ENCODE measurements around the gene CNNM1. TPM values are rescaled to one million over a fixed set of nuclear protein-coding genes. Genes with fewer than 3 reads are reported as not detected.

Gene CNNM1
- total RNA-seq, 1 experiment from 2014 or later = not detected

GRCh38 chr10:99364125-99364524 is 35.0 kb downstream of the CNNM1 start:
- H3K9me3 ChIP-seq (ENCODE audit: insufficient read depth, low read depth) = no peaks in the 10 kb centered on the region
- DNase-seq = no peak
- no peak overlapping the region for H3K27ac ChIP-seq
- no peak overlapping the region for H3K4me3 ChIP-seq
- TF ChIP-seq CTCF (conservative IDR thresholded peaks at IDR 0.05) = no peak
- TF ChIP-seq EZH2 (IDR thresholded peaks at IDR 0.05; ENCODE audit: low read depth) = no peak
- H2AFZ ChIP-seq = no peak overlapping the region
- H3K36me3 ChIP-seq (ENCODE audit: low read depth) = no peaks in the 10 kb centered on the region
- no peaks in the 10 kb centered on the region for H3F3A ChIP-seq (ENCODE audit: insufficient read depth, low read depth)
- H3K79me2 ChIP-seq (ENCODE audit: low read depth) = no peaks in the 10 kb centered on the region
- POLR2A ChIA-PET (ENCODE audit: unreplicated experiment) = no interaction called here
- intact Hi-C loops (cut with micrococcal nuclease; ENCODE audit: unreplicated experiment) = no loop called here
- no peaks in the 10 kb centered on the region for H3K4me1 ChIP-seq (replicated peaks; ENCODE audit: insufficient read depth)
- CTCF ChIA-PET = no interaction called here
- BruUV-seq (replicated peaks) = no TSS peak
- H3K27me3 ChIP-seq (ENCODE audit: insufficient read depth, low read depth) = no peaks in the 10 kb centered on the region; the same call in 1 of the 2 replicates
- no peaks in the 10 kb centered on the region for H4K20me1 ChIP-seq (ENCODE audit: insufficient read depth)
- H3K9me2 ChIP-seq (ENCODE audit: insufficient read depth) = no peaks in the 10 kb centered on the region
- H3K4me2 ChIP-seq = no peak overlapping the region

GRCh38 chr10:99365311-99365710 is 36.2 kb downstream of the CNNM1 start:
- intact Hi-C loops (cut with micrococcal nuclease; ENCODE audit: unreplicated experiment) = no loop called here
- CTCF ChIA-PET = no interaction called here
- POLR2A ChIA-PET (ENCODE audit: unreplicated experiment) = no interaction called here
- H3K4me2 ChIP-seq = no peak overlapping the region
- no peak overlapping the region for H3K4me3 ChIP-seq
- no peaks in the 10 kb centered on the region for H3K9me3 ChIP-seq (ENCODE audit: insufficient read depth, low read depth)
- no peaks in the 10 kb centered on the region; the same call in 1 of the 2 replicates for H3K27me3 ChIP-seq (ENCODE audit: insufficient read depth, low read depth)
- no peak overlapping the region for H2AFZ ChIP-seq
- DNase-seq = no peak
- BruUV-seq (replicated peaks) = no TSS peak
- no peak overlapping the region for H3K27ac ChIP-seq
- no peaks in the 10 kb centered on the region for H4K20me1 ChIP-seq (ENCODE audit: insufficient read depth)
- no peaks in the 10 kb centered on the region for H3F3A ChIP-seq (ENCODE audit: insufficient read depth, low read depth)
- no peaks in the 10 kb centered on the region for H3K79me2 ChIP-seq (ENCODE audit: low read depth)
- TF ChIP-seq EZH2 (IDR thresholded peaks at IDR 0.05; ENCODE audit: low read depth) (no peak), CTCF (conservative IDR thresholded peaks at IDR 0.05) (no peak)
- H3K36me3 ChIP-seq (ENCODE audit: low read depth) = no peaks in the 10 kb centered on the region
- H3K4me1 ChIP-seq (replicated peaks; ENCODE audit: insufficient read depth) = no peaks in the 10 kb centered on the region
- H3K9me2 ChIP-seq (ENCODE audit: insufficient read depth) = no peaks in the 10 kb centered on the region

- H3K27me3 ChIP-seq (ENCODE audit: insufficient read depth, low read depth) = no peaks in the 10 kb centered on the region; the same call in 1 of the 2 replicates
Observed at GRCh38 chr10:99365736-99366135, 36.6 kb downstream of the CNNM1 start.

More at GRCh38 chr10:99365736-99366135, 36.6 kb downstream of the CNNM1 start:
- H3K4me3 ChIP-seq = no peak overlapping the region
- CTCF ChIA-PET = no interaction called here
- H3K9me3 ChIP-seq (ENCODE audit: insufficient read depth, low read depth) = no peaks in the 10 kb centered on the region
- H4K20me1 ChIP-seq (ENCODE audit: insufficient read depth) = no peaks in the 10 kb centered on the region
- no peak for TF ChIP-seq CTCF (conservative IDR thresholded peaks at IDR 0.05)
- no peak for TF ChIP-seq EZH2 (IDR thresholded peaks at IDR 0.05; ENCODE audit: low read depth)
- H3K4me2 ChIP-seq = no peak overlapping the region
- POLR2A ChIA-PET (ENCODE audit: unreplicated experiment) = no interaction called here
- H2AFZ ChIP-seq = no peak overlapping the region
- H3K4me1 ChIP-seq (replicated peaks; ENCODE audit: insufficient read depth) = no peaks in the 10 kb centered on the region
- no peaks in the 10 kb centered on the region for H3K36me3 ChIP-seq (ENCODE audit: low read depth)
- no peaks in the 10 kb centered on the region for H3F3A ChIP-seq (ENCODE audit: insufficient read depth, low read depth)
- intact Hi-C loops (cut with micrococcal nuclease; ENCODE audit: unreplicated experiment) = no loop called here
- H3K79me2 ChIP-seq (ENCODE audit: low read depth) = no peaks in the 10 kb centered on the region
- H3K27ac ChIP-seq = no peak overlapping the region
- no peak for DNase-seq
- no peaks in the 10 kb centered on the region for H3K9me2 ChIP-seq (ENCODE audit: insufficient read depth)
- no TSS peak for BruUV-seq (replicated peaks)
